Liver (tissue), 9 donors: Measurements from ENCODE around the gene RHOT1. TPM values are rescaled to one million over a fixed set of nuclear protein-coding genes. Genes with fewer than 3 reads are reported as not detected.
A peak's percentile ranks its signal among the peaks of the same experiment; 100 is the strongest.

ENCODE experiments used
- DNase-seq: peaks from one replicate; pipeline ENCODE4 v3.0.0-alpha.2; 2017; ENCODE audit warnings: low spot score
- H3K27ac ChIP-seq, 2 donors: one replicate each; pipeline ENCODE4 v1.7.0; 2013; ENCODE audit warnings: inconsistent platforms in 2 of 2, low read length in 2 of 2, control low read depth in 1 of 2, low read depth in 1 of 2, mild to moderate bottlenecking in 1 of 2
- H3K27me3 ChIP-seq, 4 donors: one replicate each; pipeline versions ENCODE4 v1.6.1 to v1.7.0; 2013; ENCODE audit warnings: low read length in 3 of 4, inconsistent platforms in 1 of 4, mild to moderate bottlenecking in 1 of 4, moderate library complexity in 1 of 4; ENCODE audit not compliant: control insufficient read depth in 4 of 4, insufficient read depth in 4 of 4
- H3K36me3 ChIP-seq, 4 donors: one replicate each; pipeline versions ENCODE4 v1.6.1 to v1.7.0; 2013; ENCODE audit warnings: low read length in 3 of 4, mild to moderate bottlenecking in 3 of 4, low read depth in 1 of 4, moderate library complexity in 1 of 4; ENCODE audit not compliant: control insufficient read depth in 4 of 4, insufficient read depth in 3 of 4
- H3K4me1 ChIP-seq, 4 donors: one replicate each; pipeline versions ENCODE4 v1.6.1 to v1.7.0; 2013; ENCODE audit warnings: low read length in 3 of 4, mild to moderate bottlenecking in 3 of 4, moderate library complexity in 1 of 4; ENCODE audit not compliant: control insufficient read depth in 4 of 4, insufficient read depth in 4 of 4
- H3K4me3 ChIP-seq, 3 donors: one replicate each; pipeline versions ENCODE4 v1.6.1 to v1.7.0; 2013; ENCODE audit warnings: low read length in 3 of 3, control low read depth in 1 of 3, low read depth in 1 of 3, mild to moderate bottlenecking in 1 of 3
- H3K9ac ChIP-seq, 2 donors: one replicate each; pipeline ENCODE4 v1.7.0; 2013; ENCODE audit warnings: low read length in 2 of 2, mild to moderate bottlenecking in 2 of 2, moderate library complexity in 2 of 2, control low read depth in 1 of 2, low read depth in 1 of 2
- H3K9me3 ChIP-seq, 4 donors: one replicate each; pipeline versions ENCODE4 v1.6.1 to v1.7.0; 2013; ENCODE audit warnings: low read length in 3 of 4; ENCODE audit not compliant: control insufficient read depth in 4 of 4
- CTCF ChIP-seq: fragments of 150-350 bp; IDR thresholded peaks from 2 replicates; pipeline ENCODE4 v1.5.1; 2017; ENCODE audit warnings: improper control_type of control experiment, low read depth, low read length; ENCODE audit not compliant: missing input control
- EGR1 ChIP-seq, 2 donors: IDR thresholded peaks; 2 replicates each; pipeline ENCODE4 v1.6.1; 2016 to 2018; ENCODE audit warnings: antibody characterized with exemption in 2 of 2, low read depth in 2 of 2
- FOXA1 ChIP-seq: IDR thresholded peaks from 2 replicates; pipeline ENCODE4 v1.6.1; 2016; ENCODE audit warnings: antibody characterized with exemption
- FOXA2 ChIP-seq: IDR thresholded peaks from 2 replicates; pipeline ENCODE4 v1.6.1; 2016; ENCODE audit warnings: antibody characterized with exemption
- GABPA ChIP-seq, 2 donors: IDR thresholded peaks in 1 of 2; conservative IDR thresholded peaks in 1 of 2; 2 replicates each; pipeline ENCODE4 v1.6.1; 2016; ENCODE audit warnings: antibody characterized with exemption in 2 of 2, mild to moderate bottlenecking in 1 of 2, moderate library complexity in 1 of 2
- HNF4A ChIP-seq, 2 donors: conservative IDR thresholded peaks; 2 replicates each; pipeline ENCODE4 v1.6.1; 2016; ENCODE audit warnings: antibody characterized with exemption in 2 of 2, mild to moderate bottlenecking in 2 of 2
- HNF4G ChIP-seq: IDR thresholded peaks from 2 replicates; pipeline ENCODE4 v1.6.1; 2016; ENCODE audit warnings: antibody characterized with exemption
- MAX ChIP-seq: IDR thresholded peaks from 2 replicates; pipeline ENCODE4 v1.6.1; 2016; ENCODE audit warnings: antibody characterized with exemption
- NR2F2 ChIP-seq: IDR thresholded peaks from 2 replicates; pipeline ENCODE4 v1.6.1; 2016; ENCODE audit warnings: antibody characterized with exemption
- RAD21 ChIP-seq, 2 donors: IDR thresholded peaks; 2 replicates each; pipeline ENCODE4 v1.6.1; 2016; ENCODE audit warnings: antibody characterized with exemption in 2 of 2, mild to moderate bottlenecking in 2 of 2
- REST ChIP-seq: IDR thresholded peaks from 2 replicates; pipeline ENCODE4 v1.6.1; 2016; ENCODE audit warnings: antibody characterized with exemption, mild to moderate bottlenecking
- RXRA ChIP-seq, 2 donors: IDR thresholded peaks; 2 replicates each; pipeline ENCODE4 v1.6.1; 2017 to 2018; ENCODE audit warnings: antibody characterized with exemption in 2 of 2, mild to moderate bottlenecking in 1 of 2
- SP1 ChIP-seq: IDR thresholded peaks from 2 replicates; pipeline ENCODE4 v1.6.1; 2018; ENCODE audit warnings: antibody characterized with exemption, mild to moderate bottlenecking
- TAF1 ChIP-seq: conservative IDR thresholded peaks from 2 replicates; pipeline ENCODE4 v1.6.1; 2016; ENCODE audit warnings: antibody characterized with exemption, mild to moderate bottlenecking
- YY1 ChIP-seq: IDR thresholded peaks from 2 replicates; pipeline ENCODE4 v1.6.1; 2016; ENCODE audit warnings: antibody characterized with exemption, mild to moderate bottlenecking
- ZBTB33 ChIP-seq: IDR thresholded peaks from 2 replicates; pipeline ENCODE4 v1.6.1; 2016; ENCODE audit warnings: antibody characterized with exemption
- WGBS: extraction: QIAGEN DNeasy Blood & Tissue Kit; methylation state at CpG from one replicate; pipeline ENCODE4 v1.1.7; 2013; 5-methylcytosine and 5-hydroxymethylcytosine counted together
- polyA plus RNA-seq, 2 donors: library from polyadenylated mRNA; stranded (reverse) in 1 of 2; unstranded in 1 of 2; fragments of 200-250 nt in 1 of 2; fragments of >200 nt in 1 of 2; fragmentation: Nextera tagmentation in 1 of 2; extraction: Ambion mirVana in 1 of 2; gene quantifications; one replicate each; pipeline versions ENCODE4 v1.2.1 to v1.2.3, GENCODE V29; 2013 to 2015
- total RNA-seq, 2 donors: library from RNA; depleted of rRNA; stranded (reverse); fragments of >200 nt; gene quantifications; one replicate each; pipeline ENCODE4 v1.2.3, GENCODE V29; 2014
- TF ChIP-seq, protein P1 (sequence below): IDR thresholded peaks from 2 replicates; pipeline ENCODE4 v1.6.1; 2016; ENCODE audit warnings: antibody characterized with exemption
- donor health status: healthy.
- donor health status: healthy.
- donor health status: healthy.
- donor health status: healthy.
- donor health status: healthy.

RHOT1 gene
- total and polyA plus RNA-seq, 4 donors, result 8.1 to 43.4 (median 17.1) TPM

GRCh38 chr17:32265192-32265923 lies 123.1 kb downstream of the RHOT1 start, which contains the start of gene RHBDL3:
Gene RHBDL3 (plus strand): TSS chr17:32265832. CDS start chr17:32266190, 358 bp downstream.
- TF ChIP-seq SP1 (no peak), GABPA (IDR thresholded peaks at IDR 0.05 in 1 of 2, conservative IDR thresholded peaks at IDR 0.05 in 1 of 2) (no peak), CTCF (no peak), REST (no peak), HNF4G (no peak)
- DNase-seq, result no peak
- H3K27ac ChIP-seq, result no peak within 1 kb of the TSS
- WGBS, result 2% methylated on average over 68 of the region's 68 CpGs
- peaks cover 0 to 13% (median under 1%) of the 10 kb centered on the region in 4 donors for H3K27me3 ChIP-seq
- H3K4me1 ChIP-seq, result peaks cover 8 to 16% (median 8%) of the 10 kb centered on the region in 4 donors
- H3K9me3 ChIP-seq, result no peaks in the 10 kb centered on the region
- no peaks in the 10 kb centered on the region for H3K36me3 ChIP-seq
- no peak within 1 kb of the TSS for H3K9ac ChIP-seq
- H3K4me3 ChIP-seq, result peak within 1 kb of the TSS in 2 of 3 donors; percentile 58 to 64

GRCh38 chr17:32266051-32266388 lies 123.7 kb downstream of the RHOT1 start:
- H3K36me3 ChIP-seq, result no peaks in the 10 kb centered on the region
- no peaks in the 10 kb centered on the region for H3K9me3 ChIP-seq
- H3K9ac ChIP-seq, result no peak overlapping the region
- no peak overlapping the region for H3K27ac ChIP-seq
- peak overlapping the region in 2 of 3 donors; percentile 58 to 64 for H3K4me3 ChIP-seq
- peaks cover 8 to 16% (median 8%) of the 10 kb centered on the region in 4 donors for H3K4me1 ChIP-seq
- no peak for DNase-seq
- under 1% methylated on average over 55 of the region's 55 CpGs for WGBS
- H3K27me3 ChIP-seq, result peaks cover 0 to 15% (median under 1%) of the 10 kb centered on the region in 4 donors
- TF ChIP-seq EGR1 (IDR thresholded peaks at IDR 0.05; ENCODE audit: low read depth in 2 of 2) (no peak), FOXA1 (no peak), REST (no peak), RAD21 (IDR thresholded peaks at IDR 0.05) (no peak), ZBTB33 (no peak), YY1 (no peak), HNF4A (conservative IDR thresholded peaks at IDR 0.05) (no peak), NR2F2 (no peak), RXRA (IDR thresholded peaks at IDR 0.05) (no peak), FOXA2 (no peak), MAX (no peak), CTCF (no peak), SP1 (no peak), HNF4G (no peak), TAF1 (no peak), GABPA (IDR thresholded peaks at IDR 0.05 in 1 of 2, conservative IDR thresholded peaks at IDR 0.05 in 1 of 2) (no peak)
- TF ChIP-seq, protein P1, sequence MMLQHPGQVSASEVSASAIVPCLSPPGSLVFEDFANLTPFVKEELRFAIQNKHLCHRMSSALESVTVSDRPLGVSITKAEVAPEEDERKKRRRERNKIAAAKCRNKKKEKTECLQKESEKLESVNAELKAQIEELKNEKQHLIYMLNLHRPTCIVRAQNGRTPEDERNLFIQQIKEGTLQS, result no peak
